ENCODE results near the gene DPF3.

The DPF3 gene

DNA sequence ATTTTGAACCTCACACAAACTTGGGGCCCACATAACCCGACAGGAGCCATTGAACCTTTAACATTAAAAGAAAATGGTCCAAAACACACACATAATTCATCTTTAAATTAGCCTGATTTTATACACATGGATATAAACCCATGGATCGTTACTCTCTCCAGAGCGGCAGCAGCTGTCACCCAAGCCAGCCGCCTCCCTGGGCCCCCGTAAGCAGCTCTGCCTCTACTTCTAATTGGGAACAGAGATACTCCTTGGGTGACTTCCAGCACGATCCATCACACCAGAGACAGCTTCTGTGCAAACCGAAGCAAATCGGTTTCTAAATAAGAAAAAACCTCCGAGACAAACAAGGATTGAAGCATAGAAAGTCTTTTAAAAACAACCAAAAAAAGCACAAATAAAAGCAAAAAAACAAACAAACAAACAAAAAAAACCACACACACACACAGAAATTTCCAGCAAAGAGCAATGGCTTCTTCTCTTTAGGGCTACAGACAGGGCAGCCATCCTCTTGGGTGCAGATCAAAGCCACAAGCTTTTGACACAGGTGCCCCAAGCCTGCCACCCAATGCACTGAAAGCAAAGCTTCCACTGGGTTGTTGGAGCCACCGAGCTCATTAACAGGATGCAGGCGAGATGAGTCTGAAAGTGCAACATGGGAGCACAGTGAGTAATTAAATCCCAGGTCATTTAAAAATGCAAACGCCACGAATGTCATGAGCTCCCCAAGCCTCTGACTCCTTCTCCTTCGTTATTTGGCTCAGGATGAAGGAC is 156.9 kb downstream of the DPF3 start:
- Histone ChIP-seq H3K4me2 (ENCODE audit: low read length) (no peak overlapping the region), H3K9me3 (ENCODE audit: control insufficient read depth, insufficient read depth, low read length) (no peaks in the 10 kb centered on the region), H3K79me2 (ENCODE audit: control insufficient read depth, low read length) (no peaks in the 10 kb centered on the region), H4K20me1 (ENCODE audit: control insufficient read depth, insufficient read depth, low read depth, low read length) (no peaks in the 10 kb centered on the region), H3K27ac (ENCODE audit: low read depth, low read length) (no peak overlapping the region), H3K36me3 (ENCODE audit: control insufficient read depth, low read length) (no peaks in the 10 kb centered on the region), H3F3A (ENCODE audit: control insufficient read depth, insufficient read depth) (no peaks in the 10 kb centered on the region), H3K27me3 (ENCODE audit: control insufficient read depth, low read length) (no peaks in the 10 kb centered on the region), H3K4me1 (ENCODE audit: control insufficient read depth, low read length) (no peaks in the 10 kb centered on the region), H3K9me2 (replicated peaks; ENCODE audit: control insufficient read depth, low read length) (no peaks in the 10 kb centered on the region), H3K4me3 (ENCODE audit: low read length) (no peak overlapping the region)
- TF ChIP-seq EZH2phosphoT487 (IDR thresholded peaks at IDR 0.05; ENCODE audit: borderline replicate concordance, low read length), result no peak
- TF ChIP-seq, protein P1, sequence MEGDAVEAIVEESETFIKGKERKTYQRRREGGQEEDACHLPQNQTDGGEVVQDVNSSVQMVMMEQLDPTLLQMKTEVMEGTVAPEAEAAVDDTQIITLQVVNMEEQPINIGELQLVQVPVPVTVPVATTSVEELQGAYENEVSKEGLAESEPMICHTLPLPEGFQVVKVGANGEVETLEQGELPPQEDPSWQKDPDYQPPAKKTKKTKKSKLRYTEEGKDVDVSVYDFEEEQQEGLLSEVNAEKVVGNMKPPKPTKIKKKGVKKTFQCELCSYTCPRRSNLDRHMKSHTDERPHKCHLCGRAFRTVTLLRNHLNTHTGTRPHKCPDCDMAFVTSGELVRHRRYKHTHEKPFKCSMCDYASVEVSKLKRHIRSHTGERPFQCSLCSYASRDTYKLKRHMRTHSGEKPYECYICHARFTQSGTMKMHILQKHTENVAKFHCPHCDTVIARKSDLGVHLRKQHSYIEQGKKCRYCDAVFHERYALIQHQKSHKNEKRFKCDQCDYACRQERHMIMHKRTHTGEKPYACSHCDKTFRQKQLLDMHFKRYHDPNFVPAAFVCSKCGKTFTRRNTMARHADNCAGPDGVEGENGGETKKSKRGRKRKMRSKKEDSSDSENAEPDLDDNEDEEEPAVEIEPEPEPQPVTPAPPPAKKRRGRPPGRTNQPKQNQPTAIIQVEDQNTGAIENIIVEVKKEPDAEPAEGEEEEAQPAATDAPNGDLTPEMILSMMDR (IDR thresholded peaks at IDR 0.05; ENCODE audit: low read depth, low read length, poor library complexity, severe bottlenecking), result no peak

- no peaks in the 10 kb centered on the region for H3K9me3 ChIP-seq (ENCODE audit: control insufficient read depth, insufficient read depth, low read length)
- H3K9me2 ChIP-seq (replicated peaks; ENCODE audit: control insufficient read depth, low read length), result no peaks in the 10 kb centered on the region
- no peaks in the 10 kb centered on the region for H3K79me2 ChIP-seq (ENCODE audit: control insufficient read depth, low read length)
- H3K4me1 ChIP-seq (ENCODE audit: control insufficient read depth, low read length), result no peaks in the 10 kb centered on the region
- H3K36me3 ChIP-seq (ENCODE audit: control insufficient read depth, low read length), result no peaks in the 10 kb centered on the region
- TF ChIP-seq EZH2phosphoT487 (IDR thresholded peaks at IDR 0.05; ENCODE audit: borderline replicate concordance, low read length), result no peak
- TF ChIP-seq, protein P1 (IDR thresholded peaks at IDR 0.05; ENCODE audit: low read depth, low read length, poor library complexity, severe bottlenecking), result no peak
- no peak overlapping the region for H3K4me2 ChIP-seq (ENCODE audit: low read length)
- H3K27me3 ChIP-seq (ENCODE audit: control insufficient read depth, low read length), result no peaks in the 10 kb centered on the region
- H4K20me1 ChIP-seq (ENCODE audit: control insufficient read depth, insufficient read depth, low read depth, low read length), result no peaks in the 10 kb centered on the region
- no peak overlapping the region for H3K27ac ChIP-seq (ENCODE audit: low read depth, low read length)
- H3K4me3 ChIP-seq (ENCODE audit: low read length), result no peak overlapping the region
- H3F3A ChIP-seq (ENCODE audit: control insufficient read depth, insufficient read depth), result no peaks in the 10 kb centered on the region
Measured at GRCh38 chr14:72736308-72736707, 157.6 kb downstream of the DPF3 start.

DNA sequence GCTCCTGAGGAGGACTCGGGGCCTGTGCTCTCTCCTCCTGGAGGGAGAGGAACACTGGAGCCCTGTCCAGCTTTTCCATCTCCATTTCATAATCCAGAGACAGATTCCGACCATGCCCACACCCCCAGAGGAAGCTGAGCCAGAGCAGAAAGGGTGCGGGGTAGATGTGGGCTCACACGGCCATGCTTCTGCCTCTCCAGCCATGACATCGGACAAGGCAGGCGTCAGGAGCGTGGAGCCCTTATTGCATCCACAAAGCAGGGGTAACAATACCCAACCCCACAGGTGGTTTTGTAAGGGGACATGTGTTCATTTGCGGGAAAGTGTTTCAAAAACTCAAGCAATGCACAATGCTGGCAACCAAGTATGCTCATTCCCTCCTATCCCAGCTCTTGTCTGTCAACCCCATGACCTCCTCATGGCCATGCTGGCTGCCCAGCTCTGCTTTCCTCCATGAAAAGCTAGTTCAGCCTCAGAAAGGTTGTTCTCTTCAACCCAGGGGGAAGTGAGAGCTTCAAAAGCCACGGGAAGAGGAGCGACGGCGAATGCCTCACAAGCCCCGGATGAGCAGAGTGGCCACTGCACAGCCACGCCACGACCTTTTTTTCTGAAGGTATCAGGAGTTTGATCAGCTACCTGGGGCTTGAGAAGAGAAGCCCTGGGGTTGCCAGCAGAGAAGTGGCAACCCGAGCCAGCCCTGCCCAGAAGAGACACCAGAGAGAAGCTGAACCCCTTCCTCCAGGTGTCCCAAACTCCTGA is 161.7 kb downstream of the DPF3 start:
- Histone ChIP-seq H3K79me2 (ENCODE audit: control insufficient read depth, low read length) (no peaks in the 10 kb centered on the region), H3K27ac (ENCODE audit: low read depth, low read length) (no peak overlapping the region), H3K36me3 (ENCODE audit: control insufficient read depth, low read length) (no peaks in the 10 kb centered on the region), H3K4me3 (ENCODE audit: low read length) (no peak overlapping the region), H3K4me1 (ENCODE audit: control insufficient read depth, low read length) (no peaks in the 10 kb centered on the region), H3K4me2 (ENCODE audit: low read length) (no peak overlapping the region), H3K27me3 (ENCODE audit: control insufficient read depth, low read length) (no peaks in the 10 kb centered on the region), H3K9me3 (ENCODE audit: control insufficient read depth, insufficient read depth, low read length) (no peaks in the 10 kb centered on the region), H3F3A (ENCODE audit: control insufficient read depth, insufficient read depth) (no peaks in the 10 kb centered on the region), H3K9me2 (replicated peaks; ENCODE audit: control insufficient read depth, low read length) (no peaks in the 10 kb centered on the region), H4K20me1 (ENCODE audit: control insufficient read depth, insufficient read depth, low read depth, low read length) (no peaks in the 10 kb centered on the region)
- TF ChIP-seq EZH2phosphoT487 (IDR thresholded peaks at IDR 0.05; ENCODE audit: borderline replicate concordance, low read length), result no peak
- TF ChIP-seq, protein P1 (IDR thresholded peaks at IDR 0.05; ENCODE audit: low read depth, low read length, poor library complexity, severe bottlenecking), result no peak
